ENCODE data around the gene PLOD2. TPM values are rescaled to one million over a fixed set of nuclear protein-coding genes. Genes with fewer than 3 reads are reported as not detected.

PLOD2 gene
- total and polyA plus RNA-seq, 2 donors from 2014 or later: 21.3 to 66.0 TPM

DNA sequence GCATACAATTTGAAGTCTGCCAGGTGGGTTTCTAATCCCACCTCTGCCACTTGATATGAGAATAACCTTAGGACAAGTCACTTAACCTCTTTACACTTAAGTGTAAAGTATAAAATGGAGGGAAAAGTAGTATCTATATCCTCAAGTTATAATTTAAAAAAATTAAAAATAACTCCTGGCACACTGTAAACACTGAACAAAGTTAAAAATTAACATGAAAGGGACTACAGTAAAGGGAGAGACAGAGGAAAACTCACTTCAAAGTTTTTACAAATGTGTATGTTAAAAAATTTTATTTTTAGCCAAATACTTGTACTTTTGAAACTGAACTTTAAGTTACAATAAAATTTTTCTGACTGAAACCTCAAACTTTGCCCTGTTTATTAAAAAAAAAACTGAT, 49.6 kb downstream of the PLOD2 start:
- no peak overlapping the region for H3K9ac ChIP-seq (ENCODE audit: low read length in 3 of 3)
- H3K4me3 ChIP-seq (ENCODE audit: low read length in 3 of 3): no peak overlapping the region
- no peaks in the 10 kb centered on the region for H3K36me3 ChIP-seq (ENCODE audit: control insufficient read depth in 2 of 3, insufficient read depth in 3 of 3, low read length in 3 of 3)
- H3K4me1 ChIP-seq (ENCODE audit: control insufficient read depth in 2 of 3, insufficient read depth in 2 of 3, low read depth in 1 of 3, low read length in 3 of 3): no peaks in the 10 kb centered on the region
- no peak overlapping the region for H3K27ac ChIP-seq (ENCODE audit: low read depth in 2 of 2, low read length in 2 of 2)
- H3K9me3 ChIP-seq (ENCODE audit: control insufficient read depth in 2 of 3, insufficient read depth in 1 of 3, low read length in 3 of 3): peaks cover 0 to 2% (median 0%) of the 10 kb centered on the region in 3 donors
- FAIRE-seq (no peak), DNase-seq (no peak)
- H3K27me3 ChIP-seq (ENCODE audit: control insufficient read depth, insufficient read depth, low read length): no peaks in the 10 kb centered on the region
- TF ChIP-seq CTCF (IDR thresholded peaks at IDR 0.05; ENCODE audit: borderline replicate concordance, extremely low read depth, insufficient read depth): no peak
- intact Hi-C loops (cut with DNase I): no loop called here

DNA sequence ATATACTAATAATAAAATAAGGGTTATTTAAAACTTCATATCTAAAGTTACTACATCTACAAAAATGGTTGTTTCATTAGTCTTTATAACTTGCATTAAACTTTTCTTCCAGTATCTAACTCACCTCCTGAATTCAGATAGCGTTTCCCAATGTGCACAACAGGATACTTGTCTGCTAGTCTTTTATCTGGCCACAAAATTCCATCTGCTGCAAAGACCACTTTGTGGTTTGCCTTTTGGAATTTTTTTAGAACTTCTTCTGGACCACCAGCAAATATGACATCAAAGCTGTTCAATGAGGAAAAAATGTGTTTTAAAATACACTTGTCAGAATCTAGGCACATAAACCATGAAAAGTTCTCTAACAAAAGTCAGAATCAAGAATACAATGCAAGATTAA, 50.8 kb downstream of the PLOD2 start:
- no peak for DNase-seq
- no peak overlapping the region for H3K27ac ChIP-seq (ENCODE audit: low read depth in 2 of 2, low read length in 2 of 2)
- FAIRE-seq: no peak
- no peaks in the 10 kb centered on the region for H3K36me3 ChIP-seq (ENCODE audit: control insufficient read depth in 2 of 3, insufficient read depth in 3 of 3, low read length in 3 of 3)
- H3K9me3 ChIP-seq (ENCODE audit: control insufficient read depth in 2 of 3, insufficient read depth in 1 of 3, low read length in 3 of 3): no peaks in the 10 kb centered on the region
- no peaks in the 10 kb centered on the region for H3K27me3 ChIP-seq (ENCODE audit: control insufficient read depth, insufficient read depth, low read length)
- no peak overlapping the region for H3K4me3 ChIP-seq (ENCODE audit: low read length in 3 of 3)
- no peaks in the 10 kb centered on the region for H3K4me1 ChIP-seq (ENCODE audit: control insufficient read depth in 2 of 3, insufficient read depth in 2 of 3, low read depth in 1 of 3, low read length in 3 of 3)
- intact Hi-C loops (cut with DNase I): no loop called here
- no peak overlapping the region for H3K9ac ChIP-seq (ENCODE audit: low read length in 3 of 3)
- TF ChIP-seq CTCF (IDR thresholded peaks at IDR 0.05; ENCODE audit: borderline replicate concordance, extremely low read depth, insufficient read depth): no peak

DNA sequence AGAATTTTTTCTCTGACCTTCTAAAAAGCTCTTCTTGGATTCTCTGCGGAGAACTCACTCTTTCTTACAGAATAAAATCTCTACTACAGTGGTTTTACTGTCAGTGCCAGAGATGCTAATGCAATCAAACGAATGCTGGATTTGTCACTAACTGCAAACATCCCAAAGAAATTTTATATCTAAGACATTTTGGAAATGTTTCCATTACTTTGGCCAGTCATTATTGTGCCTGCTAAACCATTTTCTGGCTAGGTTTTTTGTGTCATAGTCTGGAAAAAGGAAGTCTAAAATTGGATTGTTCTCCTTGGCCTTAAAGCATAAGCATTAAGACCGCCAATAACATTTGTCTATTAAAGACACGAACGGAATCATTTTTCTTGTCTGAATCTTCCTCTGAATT, 54.0 kb downstream of the PLOD2 start:
- H3K9ac ChIP-seq (ENCODE audit: low read length in 3 of 3): no peak overlapping the region
- no peak for TF ChIP-seq CTCF (IDR thresholded peaks at IDR 0.05; ENCODE audit: borderline replicate concordance, extremely low read depth, insufficient read depth)
- intact Hi-C loops (cut with DNase I): no loop called here
- no peak overlapping the region for H3K4me3 ChIP-seq (ENCODE audit: low read length in 3 of 3)
- no peaks in the 10 kb centered on the region for H3K4me1 ChIP-seq (ENCODE audit: control insufficient read depth in 2 of 3, insufficient read depth in 2 of 3, low read depth in 1 of 3, low read length in 3 of 3)
- H3K9me3 ChIP-seq (ENCODE audit: control insufficient read depth in 2 of 3, insufficient read depth in 1 of 3, low read length in 3 of 3): no peaks in the 10 kb centered on the region
- H3K27ac ChIP-seq (ENCODE audit: low read depth in 2 of 2, low read length in 2 of 2): no peak overlapping the region
- no peak for DNase-seq
- H3K27me3 ChIP-seq (ENCODE audit: control insufficient read depth, insufficient read depth, low read length): no peaks in the 10 kb centered on the region
- FAIRE-seq: no peak
- no peaks in the 10 kb centered on the region for H3K36me3 ChIP-seq (ENCODE audit: control insufficient read depth in 2 of 3, insufficient read depth in 3 of 3, low read length in 3 of 3)

- H3K27ac ChIP-seq (ENCODE audit: low read depth in 2 of 2, low read length in 2 of 2): no peak overlapping the region
- DNase-seq (no peak), FAIRE-seq (no peak)
- intact Hi-C loops (cut with DNase I): no loop called here
- no peak overlapping the region for H3K4me3 ChIP-seq (ENCODE audit: low read length in 3 of 3)
- TF ChIP-seq CTCF (IDR thresholded peaks at IDR 0.05; ENCODE audit: borderline replicate concordance, extremely low read depth, insufficient read depth): no peak
- H3K27me3 ChIP-seq (ENCODE audit: control insufficient read depth, insufficient read depth, low read length): no peaks in the 10 kb centered on the region
- peaks cover 0 to 3% (median 0%) of the 10 kb centered on the region in 3 donors for H3K36me3 ChIP-seq (ENCODE audit: control insufficient read depth in 2 of 3, insufficient read depth in 3 of 3, low read length in 3 of 3)
- no peaks in the 10 kb centered on the region for H3K4me1 ChIP-seq (ENCODE audit: control insufficient read depth in 2 of 3, insufficient read depth in 2 of 3, low read depth in 1 of 3, low read length in 3 of 3)
- no peak overlapping the region for H3K9ac ChIP-seq (ENCODE audit: low read length in 3 of 3)
- H3K9me3 ChIP-seq (ENCODE audit: control insufficient read depth in 2 of 3, insufficient read depth in 1 of 3, low read length in 3 of 3): no peaks in the 10 kb centered on the region
These were observed 56.9 kb downstream of the PLOD2 start for GRCh38 chr3:146104068-146104467.

All from kidney (tissue), 14 donors.